ENCODE results near the gene GHR.

Gene GHR

DNA sequence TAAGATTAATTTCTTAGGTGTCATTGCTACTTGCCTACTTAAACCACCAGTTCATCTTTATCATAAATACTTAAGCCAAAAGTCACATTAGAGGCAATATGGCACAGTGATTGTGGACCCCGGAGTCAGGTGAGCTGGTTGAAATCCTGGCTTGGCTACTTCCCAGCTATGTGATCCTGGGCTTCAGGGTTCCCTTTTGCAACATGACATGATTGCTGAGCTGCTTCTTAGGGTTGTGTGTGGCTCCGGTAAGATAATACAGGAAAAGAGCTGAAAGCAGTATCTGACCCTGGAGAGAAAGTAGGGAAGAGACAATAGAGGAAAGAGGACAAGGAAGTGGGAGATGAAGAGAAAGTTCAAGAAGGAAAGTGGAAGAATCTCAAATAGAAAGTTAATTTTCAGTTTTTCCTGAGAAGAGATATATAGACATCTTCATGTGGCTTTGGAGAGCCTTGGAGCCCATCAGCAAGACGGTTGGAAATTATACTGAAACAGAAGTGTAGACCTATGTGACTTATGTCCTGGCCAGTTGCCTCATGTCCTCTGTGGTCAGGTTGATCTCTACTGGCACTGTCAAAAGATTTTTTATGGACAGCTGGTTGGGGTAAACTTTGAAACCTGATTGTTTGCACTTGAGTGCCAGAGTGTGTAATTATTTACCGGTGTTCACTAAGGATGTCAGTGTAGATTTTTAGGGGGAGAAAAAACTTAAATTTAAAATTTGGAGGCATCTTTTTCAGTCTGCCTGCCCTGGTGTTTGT is 93.2 kb downstream of the GHR start:
- no peak for DNase-seq (ENCODE audit: low read depth in 2 of 2)

DNA sequence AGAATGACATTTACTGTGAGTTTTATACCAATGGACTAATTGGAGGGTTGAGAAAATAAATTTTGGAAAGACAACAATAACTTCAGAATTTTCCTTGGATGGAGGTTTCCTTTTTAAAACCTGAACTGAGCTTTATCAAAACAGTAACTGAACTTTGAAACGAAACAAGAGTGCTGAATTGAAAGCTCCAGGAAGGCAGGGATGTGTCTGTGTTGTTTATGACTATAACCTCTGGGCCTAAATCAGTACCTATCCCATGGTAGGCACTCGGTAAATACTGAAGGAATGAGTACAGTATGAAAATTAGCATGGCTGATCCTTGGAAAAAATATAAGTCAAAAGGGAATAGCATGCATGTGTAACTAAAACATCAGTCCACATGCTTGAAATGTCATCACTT is 93.9 kb downstream of the GHR start:
- DNase-seq (ENCODE audit: low read depth in 2 of 2) = no peak

DNA sequence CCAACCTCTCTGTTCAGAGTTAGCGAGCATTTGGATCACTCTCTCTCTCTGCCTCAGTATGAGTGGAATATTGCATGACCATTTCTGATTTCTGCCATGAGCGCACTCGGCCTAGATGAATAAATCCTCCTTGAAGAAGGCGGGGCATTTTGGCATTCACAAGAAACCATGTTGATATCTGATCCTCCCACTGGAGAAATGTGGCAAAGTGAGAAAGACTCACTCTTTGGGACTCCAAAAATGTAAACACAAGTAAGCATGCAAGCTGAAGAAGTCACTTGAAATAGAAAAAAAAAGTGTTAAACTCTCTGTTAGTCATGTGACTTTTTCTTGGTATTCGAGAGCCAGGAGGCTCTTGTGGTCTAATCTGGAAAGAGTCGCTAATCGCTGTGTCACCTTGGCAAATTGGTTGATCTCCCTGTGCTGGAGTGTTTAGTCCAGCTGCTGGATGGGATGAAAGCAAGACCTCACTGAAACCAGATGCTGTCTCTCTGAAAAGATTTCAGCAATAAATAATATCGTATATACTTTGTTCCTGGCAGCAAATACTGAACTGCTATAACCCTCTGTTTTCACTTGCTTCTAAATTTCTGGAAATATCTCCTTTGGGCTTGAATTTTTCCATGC is 95.5 kb downstream of the GHR start:
- no peak for DNase-seq (ENCODE audit: low read depth in 2 of 2)

DNA sequence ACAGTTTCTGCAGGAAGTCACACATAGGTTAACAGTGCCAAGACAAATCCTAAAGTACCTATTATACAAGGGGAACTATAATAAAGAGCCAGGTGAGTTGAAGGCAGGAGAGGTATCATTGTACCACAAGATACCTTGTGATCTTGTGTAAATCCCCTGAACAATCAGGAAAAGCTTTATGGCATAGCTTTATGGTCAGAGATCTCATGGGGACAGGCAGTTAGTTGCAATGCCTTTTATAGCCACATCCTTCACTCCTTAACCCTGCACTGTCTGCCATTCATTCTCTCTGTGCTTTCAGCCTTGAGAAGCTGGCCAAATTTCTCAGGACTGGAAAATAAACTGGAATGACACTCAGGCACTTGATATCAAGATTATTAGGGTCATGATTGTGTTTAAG is 97.0 kb downstream of the GHR start:
- DNase-seq (ENCODE audit: low read depth in 2 of 2) = no peak

DNA sequence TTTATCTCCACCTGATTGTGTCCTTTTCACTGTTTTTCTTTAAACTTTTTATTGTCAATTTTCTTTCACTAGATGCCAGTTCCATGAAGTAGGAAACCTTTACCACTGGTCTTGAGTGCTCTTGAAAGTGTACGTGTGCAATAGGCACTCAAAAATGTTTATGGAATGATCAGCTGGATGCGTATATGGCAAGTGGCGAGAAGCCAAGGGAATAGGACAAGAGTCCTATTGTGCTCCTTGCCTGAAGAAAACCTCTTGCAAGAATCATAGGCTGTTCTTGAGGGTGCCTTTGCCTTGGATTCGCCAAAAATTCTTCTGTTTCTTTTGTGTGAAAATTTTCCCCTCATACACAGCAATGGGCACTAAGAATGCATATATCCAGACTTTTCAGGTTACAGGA is 97.7 kb downstream of the GHR start:
- no peak for DNase-seq (ENCODE audit: low read depth in 2 of 2)

DNA sequence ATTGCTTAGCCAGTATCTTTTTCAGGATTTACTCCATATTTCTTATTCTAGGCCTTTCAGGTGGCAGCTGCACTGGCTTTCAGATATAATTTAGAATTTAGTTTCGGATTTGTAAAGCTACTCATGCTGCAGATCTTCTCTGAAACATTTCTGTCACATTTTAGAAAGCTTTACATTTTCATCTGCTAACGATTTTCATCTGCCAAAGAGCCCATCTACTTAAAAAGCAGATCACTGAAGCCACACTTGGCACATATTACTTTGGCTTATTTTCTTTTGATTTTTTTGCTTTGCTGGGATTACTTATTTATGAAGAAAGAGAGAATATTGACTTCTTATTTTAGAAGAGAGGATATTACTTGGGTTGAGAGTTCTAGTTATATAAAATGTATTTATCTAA is 98.2 kb downstream of the GHR start:
- no peak for DNase-seq (ENCODE audit: low read depth in 2 of 2)

DNA sequence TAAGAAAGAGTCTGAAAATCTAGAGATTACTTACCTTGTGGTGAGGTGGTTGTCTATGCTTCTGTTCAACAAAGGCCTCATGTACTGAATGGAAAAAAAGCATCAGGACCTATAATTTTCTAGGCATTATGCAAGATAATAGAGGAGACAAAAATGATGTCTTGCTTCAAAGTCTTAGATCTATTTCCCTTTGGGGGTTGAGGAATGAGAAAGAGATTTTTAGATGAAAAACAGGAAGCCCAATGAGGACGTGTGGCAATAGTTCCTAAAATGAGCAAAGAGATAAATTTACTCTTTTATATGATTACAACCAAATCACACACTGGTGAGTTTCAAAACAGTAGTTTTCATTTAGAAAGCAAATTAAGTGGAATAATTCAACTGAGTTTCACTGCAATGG is 99.5 kb downstream of the GHR start:
- no peak for DNase-seq (ENCODE audit: low read depth in 2 of 2)

DNA sequence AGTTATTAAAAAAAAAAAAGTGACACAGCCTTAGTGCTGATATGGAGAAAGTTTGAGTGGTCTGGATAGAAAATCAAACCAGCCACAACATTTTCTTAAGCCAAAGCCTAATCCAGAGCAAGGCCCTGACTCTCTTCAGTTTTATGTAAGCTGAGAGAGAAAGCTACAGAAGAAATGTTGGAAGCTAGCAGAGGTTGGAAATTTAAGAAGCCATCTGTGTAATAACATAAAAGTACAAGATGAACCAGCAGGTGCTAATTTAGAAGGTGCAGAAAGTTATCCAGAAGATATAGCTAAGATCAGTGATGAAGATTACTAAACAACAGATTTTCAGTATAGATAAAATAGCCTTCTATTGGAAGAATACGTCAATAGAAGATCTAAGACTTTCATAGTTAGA is 102.9 kb downstream of the GHR start:
- no peak for DNase-seq (ENCODE audit: low read depth in 2 of 2)

DNA sequence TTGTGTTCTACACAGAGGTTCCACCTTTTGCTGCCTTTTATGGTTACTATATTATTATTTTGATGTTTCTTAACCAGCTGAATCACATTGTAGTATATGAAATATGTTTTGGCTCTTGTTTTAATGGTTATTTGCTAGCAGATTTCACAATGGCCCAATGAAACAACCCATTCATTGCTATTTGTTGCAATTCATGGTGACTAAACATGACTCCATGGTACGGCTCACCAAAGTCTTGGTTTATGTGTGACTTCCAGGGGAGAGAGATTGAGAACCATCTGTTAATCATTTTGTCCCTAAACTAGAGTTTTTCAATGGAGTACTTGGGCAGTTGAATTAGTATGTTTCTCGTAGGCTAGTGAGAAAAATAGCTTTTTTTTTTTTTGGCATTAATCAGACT is 108.4 kb downstream of the GHR start:
- DNase-seq (ENCODE audit: low read depth in 2 of 2) = no peak

DNA sequence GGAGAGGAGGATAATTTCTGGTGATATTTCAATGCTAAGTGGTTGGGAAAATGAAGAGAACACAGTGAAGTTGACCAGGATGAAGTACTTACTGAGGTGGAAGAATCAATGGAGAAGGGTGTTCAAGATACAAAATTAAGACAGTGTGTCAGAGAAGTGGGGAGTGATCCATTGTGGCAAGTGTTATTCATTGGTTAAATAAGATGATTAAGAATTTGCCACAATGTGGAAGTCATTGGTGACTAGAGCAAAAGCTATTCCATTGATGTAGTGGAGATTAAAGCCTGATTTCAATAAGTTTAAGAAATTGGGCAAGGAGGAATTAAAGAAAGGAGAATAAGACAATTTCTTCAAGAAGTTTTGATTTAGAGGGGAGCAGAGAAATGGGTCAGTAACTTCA is 118.9 kb downstream of the GHR start:
- no peak for DNase-seq (ENCODE audit: low read depth in 2 of 2)

DNA sequence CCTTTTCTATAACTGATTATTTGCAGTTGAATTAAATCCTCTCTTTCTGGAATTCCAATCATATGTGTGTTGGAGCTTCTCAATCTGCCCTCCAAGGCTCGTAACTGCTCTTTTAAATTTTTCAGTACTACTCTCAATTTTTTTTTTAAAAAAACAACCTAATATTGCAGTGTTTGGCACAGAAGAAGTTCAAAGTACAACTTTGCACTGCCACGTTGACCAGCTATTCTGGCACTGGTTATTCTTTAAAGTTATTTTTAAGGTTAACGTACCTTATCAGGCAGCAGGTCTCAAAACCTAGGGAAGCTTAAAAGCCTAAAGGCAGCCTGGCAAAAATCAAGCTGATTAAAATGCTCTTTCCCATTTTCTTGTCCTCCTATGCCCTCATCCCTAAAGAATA is 120.5 kb downstream of the GHR start:
- no peak for DNase-seq (ENCODE audit: low read depth in 2 of 2)

DNA sequence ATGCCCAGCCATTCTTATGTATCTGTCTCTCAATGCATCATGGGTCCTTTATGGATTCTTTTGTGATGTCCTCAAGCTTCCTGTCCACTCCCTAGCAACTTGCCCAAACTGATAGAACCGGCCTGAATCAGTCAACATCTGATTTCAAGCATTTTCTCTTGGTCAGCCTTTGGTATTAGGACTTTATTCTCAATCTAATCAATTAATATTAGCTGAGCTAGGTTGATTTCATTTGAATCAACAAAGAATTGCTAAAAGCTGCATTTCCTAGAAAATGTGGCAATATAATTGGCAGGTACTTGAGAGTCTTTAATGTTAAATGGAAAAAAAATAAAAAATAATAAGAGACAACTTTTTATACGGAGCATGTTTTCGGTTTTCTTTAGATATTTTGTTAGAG is 121.8 kb downstream of the GHR start:
- DNase-seq (ENCODE audit: low read depth in 2 of 2) = no peak

DNA sequence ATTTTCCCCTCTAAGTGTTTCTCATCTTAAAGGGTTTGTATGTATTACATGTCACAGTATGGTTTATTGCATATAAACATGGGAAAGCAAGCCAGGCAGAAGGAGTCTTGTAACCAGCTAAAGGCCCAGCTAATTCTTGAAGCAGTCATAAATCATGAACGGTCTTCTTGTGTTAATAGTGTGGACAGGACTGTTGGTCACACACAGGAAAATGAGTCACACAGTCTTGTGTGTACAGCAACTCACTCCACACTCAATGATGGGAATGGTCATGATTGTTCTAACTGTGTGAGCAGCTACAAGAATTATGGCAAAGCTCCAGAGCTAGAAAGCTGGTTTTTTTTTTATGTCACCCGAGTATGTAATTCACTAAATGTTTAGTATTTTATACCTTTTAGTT is 123.9 kb downstream of the GHR start:
- DNase-seq (ENCODE audit: low read depth in 2 of 2) = no peak

DNA sequence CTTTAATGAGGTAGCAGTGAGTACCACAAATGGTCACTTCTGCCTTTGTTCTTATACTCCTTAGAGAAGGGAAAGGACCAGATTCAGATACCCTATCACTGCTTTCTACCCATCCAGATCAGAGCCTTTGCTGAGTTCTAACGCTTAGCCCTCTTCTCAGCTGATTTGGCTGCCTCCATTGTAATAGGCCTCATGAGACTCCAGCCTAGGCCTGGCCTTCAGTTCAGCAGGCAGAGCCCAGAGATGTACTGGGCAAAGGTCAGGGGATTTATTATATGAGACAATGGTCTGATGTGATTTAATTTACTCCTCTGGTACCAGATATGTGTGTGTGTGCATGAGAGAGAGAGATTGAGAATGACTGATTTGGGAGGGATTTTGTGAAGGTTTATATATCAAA is 124.7 kb downstream of the GHR start:
- no peak for DNase-seq (ENCODE audit: low read depth in 2 of 2)

DNA sequence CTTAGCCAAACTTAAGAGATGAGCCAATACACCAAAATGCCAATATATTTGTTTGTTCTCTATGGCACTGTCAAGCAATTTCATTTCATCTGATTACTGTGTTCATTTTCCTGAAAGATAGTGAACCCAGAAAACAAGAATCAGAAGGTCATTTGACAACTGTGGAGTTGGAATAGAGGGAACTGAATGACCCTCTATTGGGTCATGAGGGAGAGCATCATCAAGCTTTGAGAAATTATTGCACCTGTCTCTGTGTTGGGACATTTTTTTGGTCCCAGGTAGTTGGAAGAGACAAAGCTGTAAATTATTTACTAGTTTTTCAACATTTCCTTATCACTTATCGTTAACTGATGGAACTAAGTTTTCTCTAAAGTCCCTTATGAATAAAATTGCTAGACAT is 129.4 kb downstream of the GHR start:
- DNase-seq (ENCODE audit: low read depth in 2 of 2) = no peak

DNA sequence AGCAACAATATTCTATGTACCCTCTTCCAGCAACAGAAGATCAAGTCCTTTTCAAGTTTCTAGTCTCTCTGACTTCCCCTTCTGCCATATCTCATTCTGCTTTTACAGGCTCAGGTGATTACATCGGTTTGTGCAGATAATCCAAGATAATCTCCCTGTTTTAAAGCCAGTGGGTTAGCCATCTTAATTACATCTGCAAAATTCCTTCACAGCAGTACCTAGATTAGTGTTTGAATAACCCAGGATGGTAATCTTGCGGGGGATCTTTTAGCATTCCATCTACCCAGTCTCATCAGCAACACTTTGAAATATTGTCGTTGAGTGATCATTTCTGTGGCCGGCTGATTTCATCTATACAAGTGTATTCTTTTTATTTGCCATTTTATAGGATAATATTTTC is 130.2 kb downstream of the GHR start:
- no peak for DNase-seq (ENCODE audit: low read depth in 2 of 2)

DNA sequence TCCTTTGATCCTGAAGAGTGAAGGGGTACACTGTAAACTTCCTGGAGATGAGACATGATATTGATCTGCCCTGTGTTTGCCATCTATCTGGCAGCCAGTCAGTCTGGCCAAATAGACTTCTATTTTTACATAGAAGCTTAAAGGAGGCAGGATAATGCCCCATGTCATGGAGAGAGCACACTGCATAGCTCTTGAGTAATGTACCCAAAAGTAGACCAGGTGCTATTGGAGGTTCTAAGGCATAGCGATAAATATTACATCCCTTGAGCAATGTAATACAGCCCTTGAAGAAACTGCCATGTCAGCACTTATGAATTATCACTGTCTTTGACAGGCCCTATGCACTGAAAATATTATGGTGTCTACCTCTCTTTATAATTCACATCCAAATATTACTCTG is 131.8 kb downstream of the GHR start:
- DNase-seq (ENCODE audit: low read depth in 2 of 2) = no peak

DNA sequence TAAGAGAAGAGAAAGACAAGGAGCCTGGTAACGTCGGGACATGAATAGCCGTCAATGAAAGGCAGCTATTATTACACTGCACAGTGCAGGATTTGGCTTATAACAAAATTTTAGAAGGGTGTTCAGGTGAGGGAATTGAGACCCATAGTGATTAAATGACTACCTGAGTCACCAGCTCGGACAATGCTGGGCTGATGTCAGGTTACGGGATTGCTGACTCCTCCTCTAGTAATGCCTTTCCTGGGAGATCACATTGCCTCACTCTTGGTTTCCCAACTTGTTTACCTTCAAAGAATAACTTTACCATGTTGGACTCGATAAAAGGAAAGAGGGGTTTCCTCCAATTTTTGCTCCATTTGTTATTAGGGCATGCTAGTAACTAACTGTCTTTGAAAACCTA is 132.6 kb downstream of the GHR start:
- DNase-seq (ENCODE audit: low read depth in 2 of 2) = no peak

DNA sequence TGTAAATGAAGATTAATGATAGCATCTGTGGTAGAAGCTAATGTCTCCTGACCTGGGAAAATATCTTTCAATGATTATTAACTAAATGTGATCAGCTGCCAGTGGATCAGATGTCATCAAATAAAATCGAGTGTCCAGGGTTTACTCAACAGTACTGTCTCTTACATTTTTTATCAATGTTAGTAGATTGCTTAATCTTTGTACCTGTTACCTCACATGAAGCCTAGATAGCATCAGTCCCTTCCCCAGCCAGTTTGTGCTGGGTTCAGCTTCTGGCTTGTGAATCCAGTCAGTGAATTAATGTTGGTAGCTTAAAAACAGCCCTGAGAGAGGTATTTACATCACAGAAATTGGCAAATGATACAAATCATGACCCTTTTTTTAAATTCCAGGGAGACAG is 134.4 kb downstream of the GHR start:
- no peak for DNase-seq (ENCODE audit: low read depth in 2 of 2)

DNA sequence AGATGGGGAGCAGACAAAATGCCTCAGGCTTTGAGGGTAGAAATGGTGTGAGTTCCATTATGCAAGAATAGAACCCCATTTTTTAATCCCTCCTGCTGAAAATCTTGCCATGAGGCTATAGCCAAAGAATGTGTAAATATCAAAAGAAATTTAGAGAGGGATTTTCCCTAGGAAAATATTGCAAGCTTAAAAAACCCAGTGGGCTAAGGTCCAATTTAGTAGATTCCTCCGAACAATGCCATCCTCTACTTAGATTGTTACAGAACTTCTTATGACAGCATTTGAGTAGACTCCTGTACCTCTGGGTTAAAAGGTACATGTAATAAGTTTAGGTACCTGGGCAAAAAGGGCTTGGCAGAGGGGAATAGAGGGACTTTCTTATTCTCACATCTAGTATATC is 138.4 kb downstream of the GHR start:
- no peak for DNase-seq (ENCODE audit: low read depth in 2 of 2)

DNA sequence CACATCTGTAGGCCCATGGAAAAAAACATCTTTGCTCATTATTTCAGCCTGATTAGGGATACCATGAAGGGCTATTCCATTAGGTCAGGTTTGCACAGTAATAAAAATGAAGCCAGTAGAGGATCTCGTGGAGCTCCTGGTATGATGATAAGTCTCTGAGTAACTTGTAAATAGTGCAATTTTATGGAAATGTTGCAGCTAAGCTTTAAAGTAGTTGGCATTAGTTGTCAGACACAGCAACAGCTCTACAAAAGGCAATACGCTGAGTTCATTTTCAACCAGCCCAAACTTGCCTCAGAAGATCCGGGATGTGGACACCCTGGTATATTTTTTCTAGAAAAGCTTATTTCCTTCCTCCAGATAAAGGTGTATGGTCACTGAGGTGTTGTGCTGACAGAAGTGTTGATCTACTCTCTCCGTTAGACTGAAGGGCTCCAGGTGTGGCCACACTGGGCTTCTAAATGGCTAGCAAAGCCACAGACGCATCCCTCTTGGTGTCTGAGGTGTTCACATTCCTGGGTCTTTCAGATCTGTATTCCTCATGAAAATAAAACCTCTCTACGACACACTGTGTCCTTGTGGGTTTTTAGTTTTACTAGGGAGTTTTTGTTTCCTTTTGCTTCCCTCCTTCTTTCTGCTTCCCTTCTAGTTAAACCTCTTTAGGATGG is 141.6 kb downstream of the GHR start:
- no peak for DNase-seq (ENCODE audit: low read depth in 2 of 2)

DNA sequence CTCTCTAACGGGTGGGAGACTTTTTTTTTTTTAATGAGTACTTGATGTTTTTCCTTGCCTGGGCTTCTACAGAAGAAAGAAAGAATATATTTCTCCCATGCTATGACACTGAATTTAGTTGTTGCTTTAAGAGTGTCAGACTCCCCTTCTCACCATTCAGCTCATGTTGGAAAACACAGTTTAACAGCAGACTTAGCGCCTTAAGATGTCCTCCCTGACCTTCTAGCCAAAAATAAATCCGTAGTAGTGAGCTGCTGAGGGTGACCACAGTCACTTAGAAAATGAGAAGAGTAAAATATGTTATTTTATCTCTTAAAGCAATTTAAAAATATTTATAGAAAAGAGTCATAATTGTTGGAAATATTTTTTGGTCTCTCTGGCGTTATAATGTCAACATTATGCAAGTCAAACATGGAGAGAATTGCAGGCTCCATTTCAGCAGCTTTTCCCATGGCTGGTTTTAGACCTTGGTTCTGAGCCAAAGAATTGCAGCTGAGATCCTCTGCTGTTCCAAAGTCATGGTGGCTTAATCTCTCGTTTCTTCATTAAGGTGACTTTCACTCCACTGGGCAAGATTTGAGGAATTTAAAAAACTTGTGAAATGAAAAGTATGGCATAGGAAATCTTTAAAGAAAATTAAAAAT is 143.5 kb downstream of the GHR start:
- DNase-seq (ENCODE audit: low read depth in 2 of 2) = no peak

DNA sequence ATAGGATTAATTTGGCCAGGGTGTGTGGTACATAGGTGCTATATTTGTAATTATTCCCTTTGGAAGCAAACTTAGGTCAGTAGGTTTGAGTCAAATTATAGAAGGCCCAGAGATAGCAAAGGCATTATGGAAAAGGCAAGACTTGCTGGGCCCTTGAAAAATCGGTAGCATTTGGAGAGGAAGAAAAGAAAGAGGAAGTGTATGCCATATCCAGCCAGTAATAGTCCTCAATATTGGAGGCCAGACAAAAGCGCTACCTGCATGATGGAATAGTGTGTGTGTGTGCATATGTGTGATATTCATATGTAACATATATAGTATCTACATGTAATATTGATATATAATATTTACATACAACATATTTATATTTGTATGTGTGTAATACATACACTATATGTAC is 146.1 kb downstream of the GHR start:
- no peak for DNase-seq (ENCODE audit: low read depth in 2 of 2)

All from activated CD8-positive, alpha-beta memory T cell treated with anti-CD3 and anti-CD28 coated beads for 4 hours (primary cell).